MCF 10A (cell line): ENCODE measurements around the gene WWOX. TPM values are rescaled to one million over a fixed set of nuclear protein-coding genes. Genes with fewer than 3 reads are reported as not detected.
A peak's percentile ranks its signal among the peaks of the same experiment; 100 is the strongest.

ENCODE experiments used
- BruUV-seq: library from RNA; stranded (reverse); fragments of 400-500 nt; replicated peaks from 2 replicates; lab custom pipeline; 2021; lab: Mats Ljungman, UMichigan
- CTCF ChIA-PET: fragments of 300-600 bp; sonication (Branson Sonifier 250); formaldehyde crosslinking; extraction: SDS; loops from one replicate; lab custom pipeline; 2021; ENCODE audit warnings: antibody characterized with exemption, inconsistent platforms; lab: Yijun Ruan, JAX
- POLR2A ChIA-PET: fragments of 300-600, 350-650 bp; sonication (Branson Sonifier 250); formaldehyde crosslinking; extraction: SDS; loops from one replicate; lab custom pipeline; 2020; ENCODE audit warnings: antibody characterized with exemption, inconsistent platforms; lab: Yijun Ruan, JAX
- DNase-seq: peaks from one replicate; pipeline ENCODE4 v3.0.0-alpha.2; 2018; ENCODE audit not compliant: unreplicated experiment
- H3K27ac Mint-ChIP-seq: one replicate; pipeline ENCODE4 v1.8.0; 2022; ENCODE audit warnings: mild to moderate bottlenecking, low read depth, mixed read lengths; ENCODE audit not compliant: unreplicated experiment
- H3K27me3 Mint-ChIP-seq: one replicate; pipeline ENCODE4 v1.8.0; 2022; ENCODE audit warnings: mixed read lengths; ENCODE audit not compliant: insufficient read depth, unreplicated experiment
- H3K36me3 Mint-ChIP-seq: one replicate; pipeline ENCODE4 v1.8.0; 2022; ENCODE audit warnings: mild to moderate bottlenecking, moderate library complexity, mixed read lengths; ENCODE audit not compliant: insufficient read depth, unreplicated experiment
- H3K4me1 Mint-ChIP-seq: one replicate; pipeline ENCODE4 v1.8.0; 2022; ENCODE audit warnings: mixed read lengths; ENCODE audit not compliant: insufficient read depth, unreplicated experiment
- H3K4me3 Mint-ChIP-seq: one replicate; pipeline ENCODE4 v1.8.0; 2022; ENCODE audit warnings: mild to moderate bottlenecking, moderate library complexity, mixed read lengths; ENCODE audit not compliant: unreplicated experiment
- H3K9me3 Mint-ChIP-seq: one replicate; pipeline ENCODE4 v1.8.0; 2022; ENCODE audit warnings: mixed read lengths; ENCODE audit not compliant: unreplicated experiment
- intact Hi-C: fragments of 100-400 bp; cut with micrococcal nuclease; formaldehyde crosslinking; loops from 2 replicates; pipeline ENCODE4 v1.14.1; 2022
- total RNA-seq: library from RNA; stranded (reverse); gene quantifications from 2 replicates; pipeline ENCODE4 v1.2.3, GENCODE V29; 2022
- TF ChIP-seq, protein P1 (sequence below): fragments of 200-600 bp; IDR thresholded peaks from one replicate; pipeline ENCODE4 v1.8.0; 2022; ENCODE audit warnings: antibody characterized with exemption, mild to moderate bottlenecking; ENCODE audit not compliant: unreplicated experiment

The WWOX gene
- total RNA-seq, 1 experiment from 2014 or later: 18.1 TPM

DNA sequence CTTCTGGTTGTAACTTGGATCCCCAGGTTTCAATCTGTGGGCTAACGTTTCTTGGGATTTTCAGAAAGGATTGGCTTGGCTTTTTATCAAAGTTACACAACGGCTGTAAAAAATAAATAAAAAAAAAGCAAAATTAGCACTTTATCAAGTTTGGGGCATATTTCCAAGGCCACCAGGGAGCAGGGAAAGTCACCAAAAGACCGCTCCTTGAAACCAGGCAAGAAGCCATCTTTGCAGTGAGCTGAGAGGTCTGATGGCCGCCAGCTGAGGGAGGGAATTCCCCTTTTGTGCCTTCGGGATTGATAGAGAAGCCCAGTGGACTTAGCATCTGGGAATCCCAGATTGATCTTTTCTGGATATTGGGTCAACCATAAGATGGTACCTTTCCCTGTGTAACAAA lies 192.2 kb downstream of the WWOX start:
- ChIA-PET POLR2A (interaction anchor here (0.9 to 1.3 kb wide), 3 partner anchors 10 to 182 kb away, joined by 3 read pairs; no protein-coding TSS in a partner anchor), CTCF (interaction anchor here (0.6 to 1.5 kb wide), 4 partner anchors 14 to 631 kb away, joined by 3 to 7 read pairs (median 5); no protein-coding TSS in a partner anchor)
- BruUV-seq: no TSS peak

DNA sequence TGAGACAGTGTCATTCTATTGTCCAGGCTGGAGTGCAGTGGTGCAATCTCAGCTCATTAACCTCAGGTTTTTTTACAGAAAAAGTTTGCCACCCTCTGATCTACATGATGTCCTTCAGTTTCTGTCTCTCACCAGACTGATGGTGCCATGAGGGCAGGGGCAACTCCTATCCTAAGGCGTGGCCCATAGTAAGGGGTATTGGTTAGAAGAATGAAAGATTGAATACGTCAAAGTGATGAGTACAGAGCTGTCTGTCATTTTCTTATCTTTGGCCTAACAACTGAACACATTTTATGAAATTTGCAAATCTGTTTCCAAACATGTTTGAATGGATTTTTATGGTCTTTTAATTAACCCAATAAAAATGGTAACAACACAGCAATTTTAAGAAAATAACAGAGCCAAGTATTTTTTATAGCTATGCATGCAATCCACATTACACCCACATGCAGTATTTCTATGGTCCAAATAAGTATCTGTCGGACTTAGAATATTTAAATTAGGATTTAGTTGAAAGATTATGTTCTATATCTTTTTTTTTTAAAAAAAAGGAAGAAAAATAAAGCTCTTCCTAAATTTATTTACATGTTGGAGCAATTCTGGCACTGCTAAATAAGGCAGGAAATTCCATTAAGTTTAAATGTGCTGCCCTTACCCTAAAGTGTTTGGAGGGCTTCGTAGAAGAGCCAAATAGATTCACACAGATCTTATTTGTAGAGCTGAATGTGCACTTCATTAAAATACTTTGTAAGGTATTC lies 192.8 kb downstream of the WWOX start:
- H3K27me3 Mint-ChIP-seq: no peaks in the 10 kb centered on the region

More for the DNA sequence above, 192.2 kb downstream of the WWOX start:
- intact Hi-C loops: no loop called here
- Mint-ChIP-seq H3K4me1 (peaks cover 14% of the 10 kb centered on the region), H3K27ac (no peak overlapping the region), H3K9me3 (peaks cover 10% of the 10 kb centered on the region), H3K36me3 (peaks cover 5% of the 10 kb centered on the region), H3K4me3 (no peak overlapping the region), H3K27me3 (no peaks in the 10 kb centered on the region)
- TF ChIP-seq, protein P1, sequence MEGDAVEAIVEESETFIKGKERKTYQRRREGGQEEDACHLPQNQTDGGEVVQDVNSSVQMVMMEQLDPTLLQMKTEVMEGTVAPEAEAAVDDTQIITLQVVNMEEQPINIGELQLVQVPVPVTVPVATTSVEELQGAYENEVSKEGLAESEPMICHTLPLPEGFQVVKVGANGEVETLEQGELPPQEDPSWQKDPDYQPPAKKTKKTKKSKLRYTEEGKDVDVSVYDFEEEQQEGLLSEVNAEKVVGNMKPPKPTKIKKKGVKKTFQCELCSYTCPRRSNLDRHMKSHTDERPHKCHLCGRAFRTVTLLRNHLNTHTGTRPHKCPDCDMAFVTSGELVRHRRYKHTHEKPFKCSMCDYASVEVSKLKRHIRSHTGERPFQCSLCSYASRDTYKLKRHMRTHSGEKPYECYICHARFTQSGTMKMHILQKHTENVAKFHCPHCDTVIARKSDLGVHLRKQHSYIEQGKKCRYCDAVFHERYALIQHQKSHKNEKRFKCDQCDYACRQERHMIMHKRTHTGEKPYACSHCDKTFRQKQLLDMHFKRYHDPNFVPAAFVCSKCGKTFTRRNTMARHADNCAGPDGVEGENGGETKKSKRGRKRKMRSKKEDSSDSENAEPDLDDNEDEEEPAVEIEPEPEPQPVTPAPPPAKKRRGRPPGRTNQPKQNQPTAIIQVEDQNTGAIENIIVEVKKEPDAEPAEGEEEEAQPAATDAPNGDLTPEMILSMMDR: no peak
- DNase-seq: no peak

DNA sequence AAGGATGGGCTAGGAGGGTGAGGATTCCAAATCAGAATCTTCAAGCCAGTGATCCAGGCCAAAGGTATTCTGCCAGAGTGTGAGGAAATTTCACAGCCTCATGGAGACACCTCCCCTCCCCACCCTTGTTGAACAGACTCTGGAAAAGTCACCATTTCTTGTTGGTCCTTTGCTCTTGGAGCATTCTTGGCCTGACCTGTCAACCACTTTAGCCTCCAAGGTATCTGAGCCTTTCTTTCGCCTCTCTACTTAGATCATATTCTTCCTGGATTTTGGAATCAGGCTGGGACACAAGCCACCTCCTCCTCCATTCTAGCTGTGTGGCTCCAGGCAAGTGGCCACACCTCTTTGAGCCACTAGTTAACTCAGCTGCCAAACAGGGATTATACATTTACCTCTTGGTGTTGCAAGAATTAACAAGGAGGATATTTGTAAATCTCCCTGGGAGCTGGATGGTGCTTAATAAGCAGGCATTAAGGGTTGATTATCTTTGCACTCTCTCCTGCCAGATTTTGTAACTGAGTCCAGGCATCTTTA lies 193.5 kb downstream of the WWOX start:
- peak; percentile 57 for DNase-seq
- intact Hi-C loops: no loop called here
- no peak overlapping the region for H3K4me3 Mint-ChIP-seq
- BruUV-seq: no TSS peak
- peaks cover 10% of the 10 kb centered on the region for H3K9me3 Mint-ChIP-seq
- H3K36me3 Mint-ChIP-seq: peaks cover 5% of the 10 kb centered on the region
- no peaks in the 10 kb centered on the region for H3K27me3 Mint-ChIP-seq
- H3K27ac Mint-ChIP-seq: no peak overlapping the region
- peaks cover 14% of the 10 kb centered on the region for H3K4me1 Mint-ChIP-seq
- CTCF ChIA-PET: interaction anchor here (1.5 kb wide), 1 partner anchor 53 kb away, joined by 7 read pairs; no protein-coding TSS in a partner anchor
- TF ChIP-seq, protein P1: no peak
- POLR2A ChIA-PET: interaction anchor here (0.6 to 1.4 kb wide), 4 partner anchors 11 to 437 kb away, joined by 3 to 4 read pairs (median 3); no protein-coding TSS in a partner anchor

More for the DNA sequence above, 192.8 kb downstream of the WWOX start:
- ChIA-PET POLR2A (interaction anchor here (0.9 to 1.4 kb wide), 4 partner anchors 11 to 192 kb away, joined by 3 read pairs; no protein-coding TSS in a partner anchor), CTCF (interaction anchor here (0.6 to 1.5 kb wide), 3 partner anchors 13 to 632 kb away, joined by 4 to 7 read pairs (median 6); no protein-coding TSS in a partner anchor)
- Mint-ChIP-seq H3K36me3 (peaks cover 5% of the 10 kb centered on the region), H3K27ac (no peak overlapping the region), H3K9me3 (peaks cover 10% of the 10 kb centered on the region), H3K4me3 (no peak overlapping the region), H3K4me1 (peaks cover 14% of the 10 kb centered on the region)
- TF ChIP-seq, protein P1: no peak
- no TSS peak for BruUV-seq
- DNase-seq: no peak
- intact Hi-C loops: no loop called here
